ENCODE results near the gene LCA5L. TPM values are rescaled to one million over a fixed set of nuclear protein-coding genes. Genes with fewer than 3 reads are reported as not detected.
"Not testable (repeated sequence)": the region's sequence is repeated elsewhere in the genome, so short reads cannot be mapped to it uniquely, and the experiment has no call there.

The LCA5L gene
- polyA plus RNA-seq, 1 donor from 2014 or later = 0.09 TPM

DNA sequence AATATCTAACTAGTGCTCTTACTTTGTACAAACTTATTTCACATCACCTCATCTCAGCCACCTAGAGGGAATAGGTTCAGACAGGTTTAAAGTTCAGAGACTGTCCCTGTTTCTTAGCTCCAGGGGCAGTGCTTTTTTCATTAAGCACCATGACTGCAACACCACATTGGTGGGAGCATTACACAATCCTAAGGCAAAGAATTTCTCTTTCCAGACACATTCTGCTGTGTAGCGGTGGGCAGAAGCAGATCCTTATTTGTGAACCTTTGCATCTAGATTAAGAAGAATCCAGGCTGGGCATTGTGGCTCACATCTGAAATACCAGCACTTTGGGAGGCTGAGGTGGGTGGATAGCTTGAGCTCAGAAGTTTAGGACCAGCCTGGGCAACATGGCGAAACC, 16.1 kb downstream of the LCA5L start:
- Histone ChIP-seq H3K79me2 (replicated peaks; ENCODE audit: insufficient read depth, low read length) (no peaks in the 10 kb centered on the region), H3K9ac (ENCODE audit: low read length) (no peak overlapping the region)
- TF ChIP-seq, protein P1, sequence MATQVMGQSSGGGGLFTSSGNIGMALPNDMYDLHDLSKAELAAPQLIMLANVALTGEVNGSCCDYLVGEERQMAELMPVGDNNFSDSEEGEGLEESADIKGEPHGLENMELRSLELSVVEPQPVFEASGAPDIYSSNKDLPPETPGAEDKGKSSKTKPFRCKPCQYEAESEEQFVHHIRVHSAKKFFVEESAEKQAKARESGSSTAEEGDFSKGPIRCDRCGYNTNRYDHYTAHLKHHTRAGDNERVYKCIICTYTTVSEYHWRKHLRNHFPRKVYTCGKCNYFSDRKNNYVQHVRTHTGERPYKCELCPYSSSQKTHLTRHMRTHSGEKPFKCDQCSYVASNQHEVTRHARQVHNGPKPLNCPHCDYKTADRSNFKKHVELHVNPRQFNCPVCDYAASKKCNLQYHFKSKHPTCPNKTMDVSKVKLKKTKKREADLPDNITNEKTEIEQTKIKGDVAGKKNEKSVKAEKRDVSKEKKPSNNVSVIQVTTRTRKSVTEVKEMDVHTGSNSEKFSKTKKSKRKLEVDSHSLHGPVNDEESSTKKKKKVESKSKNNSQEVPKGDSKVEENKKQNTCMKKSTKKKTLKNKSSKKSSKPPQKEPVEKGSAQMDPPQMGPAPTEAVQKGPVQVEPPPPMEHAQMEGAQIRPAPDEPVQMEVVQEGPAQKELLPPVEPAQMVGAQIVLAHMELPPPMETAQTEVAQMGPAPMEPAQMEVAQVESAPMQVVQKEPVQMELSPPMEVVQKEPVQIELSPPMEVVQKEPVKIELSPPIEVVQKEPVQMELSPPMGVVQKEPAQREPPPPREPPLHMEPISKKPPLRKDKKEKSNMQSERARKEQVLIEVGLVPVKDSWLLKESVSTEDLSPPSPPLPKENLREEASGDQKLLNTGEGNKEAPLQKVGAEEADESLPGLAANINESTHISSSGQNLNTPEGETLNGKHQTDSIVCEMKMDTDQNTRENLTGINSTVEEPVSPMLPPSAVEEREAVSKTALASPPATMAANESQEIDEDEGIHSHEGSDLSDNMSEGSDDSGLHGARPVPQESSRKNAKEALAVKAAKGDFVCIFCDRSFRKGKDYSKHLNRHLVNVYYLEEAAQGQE (IDR thresholded peaks at IDR 0.05; ENCODE audit: borderline replicate concordance) = no peak
- TF ChIP-seq MXI1 (conservative IDR thresholded peaks at IDR 0.05; ENCODE audit: poor library complexity, severe bottlenecking) (no peak), SMC3 (conservative IDR thresholded peaks at IDR 0.05; ENCODE audit: poor library complexity) (no peak), RAD21 (conservative IDR thresholded peaks at IDR 0.05) (no peak), EZH2 (IDR thresholded peaks at IDR 0.05; ENCODE audit: borderline replicate concordance, insufficient read depth, low read length, poor library complexity, severe bottlenecking) (no peak), POLR2AphosphoS5 (IDR thresholded peaks at IDR 0.05) (no peak), TAF1 (IDR thresholded peaks at IDR 0.05; ENCODE audit: low read depth) (no peak), EP300 (conservative IDR thresholded peaks at IDR 0.05; ENCODE audit: poor library complexity, severe bottlenecking) (no peak)
- TF ChIP-seq, protein P2, sequence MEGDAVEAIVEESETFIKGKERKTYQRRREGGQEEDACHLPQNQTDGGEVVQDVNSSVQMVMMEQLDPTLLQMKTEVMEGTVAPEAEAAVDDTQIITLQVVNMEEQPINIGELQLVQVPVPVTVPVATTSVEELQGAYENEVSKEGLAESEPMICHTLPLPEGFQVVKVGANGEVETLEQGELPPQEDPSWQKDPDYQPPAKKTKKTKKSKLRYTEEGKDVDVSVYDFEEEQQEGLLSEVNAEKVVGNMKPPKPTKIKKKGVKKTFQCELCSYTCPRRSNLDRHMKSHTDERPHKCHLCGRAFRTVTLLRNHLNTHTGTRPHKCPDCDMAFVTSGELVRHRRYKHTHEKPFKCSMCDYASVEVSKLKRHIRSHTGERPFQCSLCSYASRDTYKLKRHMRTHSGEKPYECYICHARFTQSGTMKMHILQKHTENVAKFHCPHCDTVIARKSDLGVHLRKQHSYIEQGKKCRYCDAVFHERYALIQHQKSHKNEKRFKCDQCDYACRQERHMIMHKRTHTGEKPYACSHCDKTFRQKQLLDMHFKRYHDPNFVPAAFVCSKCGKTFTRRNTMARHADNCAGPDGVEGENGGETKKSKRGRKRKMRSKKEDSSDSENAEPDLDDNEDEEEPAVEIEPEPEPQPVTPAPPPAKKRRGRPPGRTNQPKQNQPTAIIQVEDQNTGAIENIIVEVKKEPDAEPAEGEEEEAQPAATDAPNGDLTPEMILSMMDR (IDR thresholded peaks at IDR 0.05; ENCODE audit: poor library complexity, severe bottlenecking) = no peak

DNA sequence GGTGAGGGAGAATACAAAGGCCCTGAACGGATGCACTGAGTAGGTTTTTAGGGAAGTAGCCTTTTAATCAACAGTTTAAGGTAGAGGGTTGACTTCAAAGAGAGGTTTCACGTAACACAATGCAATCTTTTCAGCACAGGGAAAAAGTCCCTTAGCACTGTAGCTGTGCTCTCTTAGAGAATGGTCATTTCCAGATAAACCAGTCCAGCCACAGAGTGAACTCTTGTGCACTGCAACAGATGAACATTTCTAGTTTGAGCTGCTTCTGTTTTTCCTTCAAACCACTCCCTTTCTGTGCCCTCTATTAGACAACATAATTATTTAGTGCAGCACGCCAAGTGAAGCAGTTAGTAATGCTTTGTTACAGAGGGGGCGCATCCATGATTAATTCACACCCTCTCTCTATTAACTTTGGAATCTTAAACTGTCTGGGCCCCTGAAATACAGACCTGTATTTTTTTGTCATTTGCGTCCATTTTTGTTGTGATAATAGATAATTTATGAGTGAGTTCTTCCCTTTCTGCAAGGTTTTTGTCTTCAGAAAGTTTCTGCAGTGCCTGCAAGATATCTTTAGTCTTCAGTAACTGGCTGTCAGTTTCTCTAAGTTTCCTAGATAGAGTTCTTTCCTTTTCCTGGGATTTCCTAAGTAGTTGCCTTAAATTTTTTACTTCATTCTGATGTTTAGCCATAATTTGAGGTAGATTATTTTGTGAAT, 22.9 kb downstream of the LCA5L start:
- TF ChIP-seq TAF1 (IDR thresholded peaks at IDR 0.05; ENCODE audit: low read depth) = no peak
- no peaks in the 10 kb centered on the region for H3K9me3 ChIP-seq (ENCODE audit: low read length)
- H3K4me2 ChIP-seq (ENCODE audit: low read length) = no peak overlapping the region
- H3K9ac ChIP-seq (ENCODE audit: low read length) = no peak overlapping the region
- H3K4me3 ChIP-seq (ENCODE audit: low read length) = no peak overlapping the region
- no peak overlapping the region for H2AFZ ChIP-seq (ENCODE audit: low read depth, low read length)
- H3K79me2 ChIP-seq (replicated peaks; ENCODE audit: insufficient read depth, low read length) = no peaks in the 10 kb centered on the region
- H3K9me2 ChIP-seq (ENCODE audit: insufficient read depth, low read length) = no peaks in the 10 kb centered on the region
- H3K27ac ChIP-seq (ENCODE audit: low read length) = no peak overlapping the region
- no peaks in the 10 kb centered on the region for H3F3A ChIP-seq (ENCODE audit: insufficient read depth, low read length, poor library complexity, severe bottlenecking)
- H3K27me3 ChIP-seq (ENCODE audit: insufficient read depth, low read depth, low read length) = no peaks in the 10 kb centered on the region
- H3K36me3 ChIP-seq (ENCODE audit: insufficient read depth, low read length) = no peaks in the 10 kb centered on the region
- no peaks in the 10 kb centered on the region for H4K20me1 ChIP-seq (ENCODE audit: insufficient read depth)

More for the DNA sequence above, 16.1 kb downstream of the LCA5L start:
- H3K4me3 ChIP-seq (ENCODE audit: low read length) = no peak overlapping the region
- no peaks in the 10 kb centered on the region for H3K27me3 ChIP-seq (ENCODE audit: insufficient read depth, low read depth, low read length)
- no peaks in the 10 kb centered on the region for H3K9me3 ChIP-seq (ENCODE audit: low read length)
- no peaks in the 10 kb centered on the region for H3K9me2 ChIP-seq (ENCODE audit: insufficient read depth, low read length)
- H2AFZ ChIP-seq (ENCODE audit: low read depth, low read length) = no peak overlapping the region
- no peak overlapping the region for H3K27ac ChIP-seq (ENCODE audit: low read length)
- no peaks in the 10 kb centered on the region for H3K36me3 ChIP-seq (ENCODE audit: insufficient read depth, low read length)
- no peak overlapping the region for H3K4me2 ChIP-seq (ENCODE audit: low read length)
- no peaks in the 10 kb centered on the region for H3F3A ChIP-seq (ENCODE audit: insufficient read depth, low read length, poor library complexity, severe bottlenecking)
- no peaks in the 10 kb centered on the region for H4K20me1 ChIP-seq (ENCODE audit: insufficient read depth)

DNA sequence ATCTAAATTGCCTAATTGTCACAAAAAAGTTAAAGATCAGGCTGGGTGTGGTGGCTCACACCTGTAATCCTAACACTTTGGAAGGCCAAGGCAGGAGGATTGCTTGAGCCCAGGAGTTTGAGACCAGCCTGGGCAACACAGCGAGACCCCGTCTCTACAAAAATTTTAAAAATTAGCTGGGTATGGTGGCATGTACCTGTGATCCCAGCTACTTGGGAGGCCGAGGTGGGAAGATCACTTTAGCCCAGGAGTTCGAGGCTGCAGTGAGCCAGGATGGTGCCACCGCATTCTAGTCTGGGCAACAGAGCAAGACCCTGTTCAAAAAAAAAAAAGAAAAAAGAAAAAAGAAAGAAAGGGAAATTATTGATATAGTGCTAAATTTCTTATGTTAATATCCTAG, 26.4 kb downstream of the LCA5L start:
- H3K27me3 ChIP-seq (ENCODE audit: insufficient read depth, low read depth, low read length); H3K36me3 ChIP-seq (ENCODE audit: insufficient read depth, low read length); H3K27ac ChIP-seq (ENCODE audit: low read length); H3K9me3 ChIP-seq (ENCODE audit: low read length); H3K79me2 ChIP-seq (replicated peaks; ENCODE audit: insufficient read depth, low read length); H3K4me3 ChIP-seq (ENCODE audit: low read length); H4K20me1 ChIP-seq (ENCODE audit: insufficient read depth); H2AFZ ChIP-seq (ENCODE audit: low read depth, low read length); H3K4me2 ChIP-seq (ENCODE audit: low read length); H3F3A ChIP-seq (ENCODE audit: insufficient read depth, low read length, poor library complexity, severe bottlenecking); H3K9me2 ChIP-seq (ENCODE audit: insufficient read depth, low read length); H3K9ac ChIP-seq (ENCODE audit: low read length): not testable (repeated sequence)

Data from neural cell (in vitro differentiated cells).